ENCODE data around the gene NUMB. TPM values are rescaled to one million over a fixed set of nuclear protein-coding genes. Genes with fewer than 3 reads are reported as not detected.
A peak's percentile ranks its signal among the peaks of the same experiment; 100 is the strongest.

Gene NUMB
- polyA plus RNA-seq, 6 donors from 2014 or later: 52.0 to 87.2 (median 65.7) TPM

- peaks cover 66 to 82% (median 75%) of the 10 kb centered on the region in 3 donors for H3K4me1 Mint-ChIP-seq
- peak overlapping the region; percentile 81 to 92 (median 86) for H3K4me3 Mint-ChIP-seq
- ATAC-seq (ENCODE audit: low read depth in 2 of 2) (no peak), DNase-seq (no peak)
- H3K27me3 Mint-ChIP-seq: peaks cover 19 to 42% (median 34%) of the 10 kb centered on the region in 3 donors
- peak overlapping the region in 2 of 6 donors; percentile 21 to 81 for H3K27ac Mint-ChIP-seq
- no peaks in the 10 kb centered on the region for H3K36me3 Mint-ChIP-seq
- H3K9me3 Mint-ChIP-seq: peaks cover 0 to 7% (median 0%) of the 10 kb centered on the region in 7 donors
These were observed 213.6 kb downstream of the NUMB start for GRCh38 chr14:73244541-73245290.

- DNase-seq (no peak), ATAC-seq (ENCODE audit: low read depth in 2 of 2) (no peak)
- Mint-ChIP-seq H3K9me3 (peaks cover 0 to 7% (median 0%) of the 10 kb centered on the region in 7 donors), H3K36me3 (no peaks in the 10 kb centered on the region), H3K4me3 (peak overlapping the region in 4 of 8 donors; percentile 4 to 66 (median 40)), H3K27me3 (peaks cover 27 to 50% (median 43%) of the 10 kb centered on the region in 3 donors), H3K27ac (no peak overlapping the region), H3K4me1 (peaks cover 69 to 91% (median 75%) of the 10 kb centered on the region in 3 donors)
These were observed 214.6 kb downstream of the NUMB start for GRCh38 chr14:73243748-73244147.

- ATAC-seq (ENCODE audit: low read depth in 2 of 2): no peak
- H3K4me1 Mint-ChIP-seq: peaks cover 69 to 92% (median 75%) of the 10 kb centered on the region in 3 donors
These were observed 215.0 kb downstream of the NUMB start for GRCh38 chr14:73243341-73243740.

GRCh38 chr14:73242357-73242901, 215.9 kb downstream of the NUMB start:
- H3K4me1 Mint-ChIP-seq: peaks cover 60 to 86% (median 67%) of the 10 kb centered on the region in 3 donors
- DNase-seq: no peak

More at GRCh38 chr14:73243341-73243740, 215.0 kb downstream of the NUMB start:
- Mint-ChIP-seq H3K27ac (peak overlapping the region in 1 of 6 donors; percentile 85), H3K27me3 (peaks cover 31 to 50% (median 46%) of the 10 kb centered on the region in 3 donors), H3K4me3 (peak overlapping the region in 4 of 8 donors; percentile 4 to 66 (median 40)), H3K36me3 (no peaks in the 10 kb centered on the region), H3K9me3 (peaks cover 0 to 7% (median 0%) of the 10 kb centered on the region in 7 donors)
- DNase-seq: no peak

DNA sequence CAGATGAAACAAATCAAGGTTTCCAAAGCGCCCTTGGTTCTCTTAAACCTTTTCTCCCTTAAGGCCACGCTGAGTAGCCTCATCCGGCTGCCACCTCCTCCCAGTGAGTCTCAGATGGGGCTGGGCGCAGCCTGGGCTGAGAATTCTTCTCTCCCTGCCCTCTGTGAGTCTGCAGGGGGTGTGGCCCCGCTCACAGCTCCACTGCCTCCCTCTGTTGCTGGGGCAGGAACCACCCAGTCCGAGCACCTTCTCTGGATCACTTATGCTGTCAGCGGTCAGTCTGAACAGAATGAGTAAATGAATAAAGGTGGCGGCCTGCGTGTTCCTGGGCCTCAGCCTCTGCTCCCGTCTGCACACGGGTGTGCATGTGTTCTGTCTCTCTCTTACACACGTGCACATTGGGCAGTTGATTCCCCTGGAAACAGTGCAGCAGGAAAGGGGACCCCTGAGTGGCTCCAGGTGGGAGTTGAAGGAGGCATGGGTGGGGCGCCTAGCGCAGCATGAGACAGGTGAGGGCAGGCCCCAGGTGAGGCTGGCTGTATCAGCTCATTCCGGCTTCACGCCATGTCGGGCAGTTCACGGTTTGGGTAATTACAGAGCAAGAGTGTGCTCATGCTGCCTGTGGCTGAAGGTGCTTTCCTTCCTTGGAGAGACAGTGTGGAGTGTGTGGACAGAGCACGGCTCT, 216.7 kb downstream of the NUMB start:
- H3K36me3 Mint-ChIP-seq: peaks cover 0 to 8% of the 10 kb centered on the region in 2 donors
- DNase-seq (no peak), ATAC-seq (ENCODE audit: low read depth in 2 of 2) (no peak)
- H3K4me1 Mint-ChIP-seq: peaks cover 60 to 86% (median 66%) of the 10 kb centered on the region in 3 donors
- no peak overlapping the region for H3K27ac Mint-ChIP-seq
- H3K27me3 Mint-ChIP-seq: peaks cover 39 to 52% (median 48%) of the 10 kb centered on the region in 3 donors
- peak overlapping the region in 6 of 8 donors; percentile 23 to 79 (median 51) for H3K4me3 Mint-ChIP-seq
- no peaks in the 10 kb centered on the region for H3K9me3 Mint-ChIP-seq

More at GRCh38 chr14:73242357-73242901, 215.9 kb downstream of the NUMB start:
- Mint-ChIP-seq H3K9me3 (peaks cover 0 to 4% (median 0%) of the 10 kb centered on the region in 7 donors), H3K27ac (peak overlapping the region in 2 of 6 donors; percentile 2 to 71), H3K4me3 (peak overlapping the region in 7 of 8 donors; percentile 10 to 75 (median 25)), H3K36me3 (no peaks in the 10 kb centered on the region), H3K27me3 (peaks cover 33 to 47% (median 44%) of the 10 kb centered on the region in 3 donors)
- peak; percentile 12 to 19 for ATAC-seq (ENCODE audit: low read depth in 2 of 2)

DNA sequence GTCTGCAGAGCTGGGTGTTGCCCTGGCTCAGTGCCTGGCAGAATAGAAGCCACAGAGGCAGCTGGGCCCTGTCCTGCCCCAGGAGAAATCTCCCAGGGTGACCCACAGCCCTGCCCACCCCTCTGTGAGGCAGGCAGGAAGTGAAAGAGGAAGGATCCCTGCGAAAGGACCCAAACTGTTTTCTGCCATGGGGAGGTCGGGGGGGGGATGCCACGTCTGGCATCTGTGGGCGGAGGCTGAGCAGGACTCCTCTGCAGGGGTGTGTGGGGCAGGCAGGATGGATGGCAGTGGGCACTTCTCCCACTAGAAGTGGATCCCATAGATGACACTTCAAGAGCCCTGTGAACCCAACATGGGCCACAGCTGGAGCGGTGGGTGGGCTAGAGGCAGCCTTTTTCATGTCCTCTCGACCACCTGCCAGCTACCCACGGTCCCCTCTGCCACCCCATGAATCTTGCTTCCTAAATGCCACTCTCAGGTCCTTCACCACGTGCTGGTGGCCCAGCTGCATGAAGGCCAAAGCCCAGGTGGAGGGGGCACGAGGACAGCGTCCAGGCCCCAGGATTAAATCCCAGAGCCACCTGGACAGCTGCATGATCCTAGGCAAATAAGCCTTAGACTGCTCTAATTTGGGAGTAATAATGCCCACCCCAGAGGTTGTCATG, 217.4 kb downstream of the NUMB start:
- Mint-ChIP-seq H3K27me3 (peaks cover 43 to 59% (median 55%) of the 10 kb centered on the region in 3 donors), H3K4me1 (peaks cover 61 to 86% (median 67%) of the 10 kb centered on the region in 3 donors), H3K36me3 (peaks cover 0 to 9% of the 10 kb centered on the region in 2 donors), H3K4me3 (peak overlapping the region in 5 of 8 donors; percentile 43 to 79 (median 59)), H3K9me3 (no peaks in the 10 kb centered on the region), H3K27ac (peak overlapping the region in 1 of 6 donors; percentile 38)
- no peak for DNase-seq
- ATAC-seq (ENCODE audit: low read depth in 2 of 2): peak; percentile 30 to 38

DNA sequence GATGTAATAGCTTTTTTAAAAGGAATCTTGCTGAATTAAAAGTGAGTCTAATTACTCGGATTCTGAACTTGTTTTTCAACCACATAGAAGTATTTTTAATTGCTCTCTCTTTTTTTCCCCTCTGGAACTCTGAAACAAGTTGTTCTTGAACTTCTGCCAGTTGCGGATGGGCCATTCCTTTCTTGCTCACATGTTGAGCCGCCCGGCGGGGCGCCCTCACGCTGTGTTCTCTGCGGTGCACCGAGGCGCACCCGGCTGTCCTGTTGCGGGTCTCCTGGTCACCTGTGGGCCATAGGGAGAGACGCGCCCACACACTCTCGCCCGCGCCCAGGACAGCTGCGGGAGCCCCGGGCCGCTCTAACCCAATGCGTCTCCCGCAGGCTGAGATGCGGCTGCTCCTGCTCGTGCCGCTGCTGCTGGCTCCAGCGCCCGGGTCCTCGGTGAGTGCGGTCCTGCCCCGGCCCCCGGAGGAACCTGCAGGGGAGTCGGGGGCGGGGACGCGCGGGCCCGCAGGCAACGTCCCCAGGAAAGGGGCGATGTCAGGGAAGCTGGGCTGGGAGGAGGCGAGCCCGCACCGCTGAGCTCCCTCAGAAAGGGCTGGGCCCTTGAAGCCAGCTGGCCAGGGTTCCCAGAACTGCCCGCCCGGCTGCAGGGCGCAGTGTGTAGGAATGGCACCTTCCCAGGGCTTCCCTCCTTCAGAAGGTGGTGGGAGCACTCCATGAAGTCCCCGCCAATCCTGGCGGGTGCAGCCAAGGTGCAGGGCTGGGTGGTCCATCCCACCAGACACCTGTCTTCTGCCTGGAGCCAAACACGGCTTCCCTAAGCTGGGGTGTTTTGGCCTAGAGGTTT, 218.7 kb downstream of the NUMB start:
- Mint-ChIP-seq H3K27me3 (peaks cover 51 to 72% (median 68%) of the 10 kb centered on the region in 3 donors), H3K9me3 (no peaks in the 10 kb centered on the region), H3K27ac (no peak overlapping the region), H3K4me3 (peak overlapping the region; percentile 51 to 87 (median 68)), H3K4me1 (peaks cover 61 to 87% (median 66%) of the 10 kb centered on the region in 3 donors), H3K36me3 (peaks cover 0 to 9% of the 10 kb centered on the region in 2 donors)
- no peak for ATAC-seq (ENCODE audit: low read depth in 2 of 2)
- DNase-seq: no peak

GRCh38 chr14:73238941-73239340, 219.4 kb downstream of the NUMB start:
- H3K4me1 Mint-ChIP-seq: peaks cover 61 to 84% (median 65%) of the 10 kb centered on the region in 3 donors
- peak overlapping the region in 5 of 8 donors; percentile 64 to 87 (median 79) for H3K4me3 Mint-ChIP-seq
- H3K27ac Mint-ChIP-seq: no peak overlapping the region

DNA sequence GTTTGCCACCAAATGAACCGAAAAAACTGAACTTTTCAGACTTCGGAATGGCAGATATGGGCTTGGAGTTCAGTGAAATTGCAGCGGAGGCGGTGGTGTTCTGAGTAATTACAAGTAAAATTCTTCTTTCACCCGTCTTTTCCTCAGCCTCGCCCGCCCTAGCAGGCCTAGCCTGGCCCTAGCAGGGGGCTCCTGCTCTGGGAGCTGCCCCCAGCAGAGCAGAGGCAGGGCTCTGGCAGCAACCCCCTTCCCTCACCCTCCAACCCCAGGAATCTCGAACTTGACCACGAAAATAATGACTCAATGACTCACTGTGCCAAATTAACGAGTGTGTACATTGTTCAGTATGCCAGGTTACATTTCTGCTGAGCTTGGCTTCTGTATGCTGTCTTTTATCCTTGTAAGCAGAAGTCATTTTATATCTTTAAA, 219.9 kb downstream of the NUMB start:
- no peaks in the 10 kb centered on the region for H3K9me3 Mint-ChIP-seq
- no peak overlapping the region for H3K27ac Mint-ChIP-seq
- ATAC-seq (ENCODE audit: low read depth in 2 of 2) (no peak), DNase-seq (no peak)
- H3K36me3 Mint-ChIP-seq: peaks cover 0 to 9% of the 10 kb centered on the region in 2 donors
- peak overlapping the region; percentile 51 to 87 (median 68) for H3K4me3 Mint-ChIP-seq
- peaks cover 57 to 83% (median 60%) of the 10 kb centered on the region in 3 donors for H3K4me1 Mint-ChIP-seq
- peaks cover 57 to 79% (median 79%) of the 10 kb centered on the region in 3 donors for H3K27me3 Mint-ChIP-seq

More at GRCh38 chr14:73238941-73239340, 219.4 kb downstream of the NUMB start:
- H3K36me3 Mint-ChIP-seq: peaks cover 0 to 9% of the 10 kb centered on the region in 2 donors
- H3K9me3 Mint-ChIP-seq: no peaks in the 10 kb centered on the region
- ATAC-seq (ENCODE audit: low read depth in 2 of 2) (peak in 1 of 2 donors; percentile 14), DNase-seq (no peak)
- peaks cover 54 to 77% (median 74%) of the 10 kb centered on the region in 3 donors for H3K27me3 Mint-ChIP-seq

DNA sequence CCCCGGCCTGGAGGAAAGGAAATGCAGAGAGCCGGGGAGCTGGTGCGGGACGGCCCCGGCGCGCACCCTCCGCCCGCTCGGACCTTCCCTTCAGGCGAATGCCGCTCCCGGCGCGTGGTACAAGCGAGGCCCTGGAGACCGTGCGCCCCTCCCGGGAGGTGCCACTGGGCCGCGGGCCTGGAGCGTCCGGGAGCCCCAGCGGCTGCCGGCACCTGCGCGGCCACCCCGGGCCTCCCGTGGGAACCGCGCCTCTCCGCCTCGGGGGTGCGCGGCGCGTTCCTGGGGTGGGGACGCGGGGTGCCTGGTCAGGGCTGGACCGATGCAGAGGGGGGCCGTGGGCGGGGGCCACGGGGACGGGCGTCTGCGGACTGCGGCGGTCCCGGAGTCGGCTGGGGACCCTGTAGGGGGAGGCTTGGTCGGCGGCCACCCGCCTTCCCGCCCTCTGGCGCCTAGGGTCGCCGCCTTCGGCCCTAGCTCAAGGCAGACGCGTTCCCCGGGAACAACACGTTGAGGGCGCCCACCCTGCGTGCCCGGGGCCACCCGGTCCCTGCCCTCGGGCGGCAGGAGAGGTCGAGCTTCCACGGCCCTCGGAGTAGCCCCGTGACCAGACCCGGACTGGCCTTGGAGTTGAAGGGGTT, 220.4 kb downstream of the NUMB start:
- H3K27me3 Mint-ChIP-seq: peaks cover 56 to 80% (median 79%) of the 10 kb centered on the region in 3 donors
- ATAC-seq (ENCODE audit: low read depth in 2 of 2): peak; percentile 16 to 23
- H3K36me3 Mint-ChIP-seq: peaks cover 0 to 9% of the 10 kb centered on the region in 2 donors
- no peak for DNase-seq
- H3K27ac Mint-ChIP-seq: no peak overlapping the region
- H3K4me3 Mint-ChIP-seq: peak overlapping the region; percentile 63 to 92 (median 78)
- no peaks in the 10 kb centered on the region for H3K9me3 Mint-ChIP-seq
- H3K4me1 Mint-ChIP-seq: peaks cover 52 to 78% (median 55%) of the 10 kb centered on the region in 3 donors

DNA sequence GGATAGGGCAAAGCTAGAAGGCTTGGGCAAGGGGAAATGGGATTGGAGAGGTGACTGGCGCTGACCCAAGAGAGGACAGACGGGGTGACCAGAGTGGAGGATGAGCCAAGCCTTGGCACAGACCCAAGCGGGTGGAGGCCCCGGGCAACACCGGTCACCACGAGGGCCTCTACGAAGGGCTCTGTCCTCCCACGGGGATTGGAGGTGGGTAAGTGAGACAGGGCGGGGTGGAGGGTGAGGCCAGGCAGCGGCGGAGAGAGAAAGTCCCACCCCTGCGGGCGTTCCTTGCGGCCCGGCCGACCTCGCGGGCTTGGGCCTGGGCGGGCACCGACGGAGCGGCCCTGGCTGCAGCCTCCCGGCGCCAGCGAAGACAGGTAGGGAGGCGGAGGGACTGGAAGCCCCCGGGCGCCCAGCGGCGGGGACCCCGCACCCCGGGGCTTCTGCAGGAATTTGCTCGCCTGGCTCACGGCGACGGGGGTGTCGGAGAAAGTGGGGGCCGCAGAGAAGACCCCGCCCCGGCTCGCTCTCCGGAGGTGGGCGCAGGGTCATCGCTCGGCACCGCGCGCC, 221.0 kb downstream of the NUMB start, which contains the start of gene PAPLN:
PAPLN (plus strand) TSS at position 288 of the 567 bp plus-strand sequence. CDS start 2,273 bp downstream, outside the sequence.
- Mint-ChIP-seq H3K36me3 (peaks cover 0 to 9% of the 10 kb centered on the region in 2 donors), H3K4me1 (peaks cover 48 to 72% (median 50%) of the 10 kb centered on the region in 3 donors), H3K27ac (peak within 1 kb of the TSS in 2 of 6 donors; percentile 53 to 80), H3K4me3 (peak within 1 kb of the TSS; percentile 66 to 94 (median 86)), H3K9me3 (no peaks in the 10 kb centered on the region), H3K27me3 (peaks cover 51 to 80% (median 77%) of the 10 kb centered on the region in 3 donors)
- DNase-seq (no peak), ATAC-seq (ENCODE audit: low read depth in 2 of 2) (peak; percentile 42 to 48)
